GM18519 (cell line): ENCODE results near the gene MST1R.
"Not testable (repeated sequence)": the region's sequence is repeated elsewhere in the genome, so short reads cannot be mapped to it uniquely, and the experiment has no call there.

Source experiments
- ATAC-seq: cut with Tn5 transposase; IDR thresholded peaks from one replicate; pipeline ENCODE4 v1.9.1; 2021; ENCODE audit warnings: mild to moderate bottlenecking, moderate library complexity; ENCODE audit not compliant: unreplicated experiment, low FRiP score

MST1R gene

DNA sequence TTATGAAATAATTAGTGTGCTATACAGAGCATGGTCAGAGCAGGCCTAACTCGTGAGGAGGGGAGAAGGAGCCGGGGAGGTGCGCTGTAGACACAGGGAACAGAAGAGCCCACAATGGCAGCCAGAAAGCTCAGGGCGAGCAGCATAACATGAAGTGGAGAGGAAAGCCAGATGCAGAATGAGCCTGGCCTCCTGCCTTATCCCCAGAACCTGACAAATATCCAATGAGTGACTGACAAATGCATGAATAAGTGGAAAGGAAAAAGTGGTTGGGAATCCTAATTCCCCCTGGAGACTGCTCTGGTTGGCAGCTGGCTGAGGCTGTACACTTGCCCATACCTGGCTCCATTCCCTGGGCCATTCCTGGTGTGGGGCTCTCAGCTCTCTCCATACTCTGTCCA lies 9.2 kb upstream of the MST1R start:
- ATAC-seq = no peak

DNA sequence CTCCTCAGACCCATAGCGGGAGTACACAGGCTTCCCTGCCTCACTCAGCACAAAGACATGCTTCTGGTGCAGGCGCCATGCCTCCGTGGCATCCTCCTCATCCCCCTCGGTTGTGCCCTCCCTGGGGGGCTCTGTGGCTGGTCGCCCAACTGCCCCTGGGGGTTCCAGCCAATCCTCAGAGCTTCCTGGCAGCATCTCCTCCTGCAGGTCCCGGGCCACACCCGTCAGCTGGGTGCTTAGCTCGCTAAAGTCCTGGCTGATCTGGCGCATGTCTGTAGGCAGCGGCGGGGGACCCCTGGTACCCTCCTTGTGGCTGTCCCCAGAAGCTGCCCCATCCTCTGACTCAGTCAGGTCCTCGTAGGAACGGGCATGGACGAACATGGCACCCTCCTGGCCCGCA lies 7.9 kb upstream of the MST1R start:
- ATAC-seq = no peak

- no peak for ATAC-seq
These were observed 7.4 kb upstream of the MST1R start for GRCh38 chr3:49911124-49911420.

GRCh38 chr3:49910409-49911123 lies 6.9 kb upstream of the MST1R start:
- no peak for ATAC-seq

DNA sequence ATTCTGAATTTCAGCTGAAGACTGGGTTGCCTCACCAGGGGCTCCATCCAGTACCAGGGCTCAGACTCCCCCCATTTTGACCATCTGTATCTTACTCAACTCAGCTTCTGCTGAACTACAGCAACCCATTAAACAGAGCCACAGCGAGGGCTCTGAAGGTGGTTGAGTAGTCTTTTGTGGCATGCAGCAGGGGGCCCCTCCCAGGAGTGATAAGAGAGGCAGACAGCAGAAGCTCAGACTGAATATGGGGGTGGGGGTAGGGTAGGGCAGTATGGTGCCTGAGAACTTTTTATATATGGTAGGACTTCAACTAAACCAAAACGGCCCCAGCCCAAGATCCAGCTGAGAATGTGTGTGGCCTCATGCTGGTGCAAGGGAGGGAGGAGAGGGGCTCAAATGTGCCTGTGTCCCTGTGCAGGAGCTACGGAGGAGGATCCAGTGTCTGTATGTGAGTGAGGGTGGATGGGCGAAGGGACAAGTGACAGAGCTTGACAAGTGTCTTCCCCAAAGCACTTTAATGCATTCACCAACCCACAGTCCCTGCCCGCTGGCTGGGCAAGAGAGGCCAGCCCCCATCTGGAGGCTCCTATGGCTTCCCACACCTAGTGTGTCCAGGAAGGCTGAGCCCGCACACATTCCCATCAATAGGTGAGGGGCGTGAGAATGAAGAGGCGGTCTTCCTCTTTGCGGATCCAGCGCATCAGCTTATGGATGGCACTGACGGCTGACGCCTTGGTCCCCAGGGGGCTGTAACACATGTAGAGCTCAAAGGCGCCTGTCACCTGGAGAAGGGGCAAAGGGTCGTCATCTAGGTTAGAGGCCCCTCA lies 4.9 kb upstream of the MST1R start:
- ATAC-seq = no peak

DNA sequence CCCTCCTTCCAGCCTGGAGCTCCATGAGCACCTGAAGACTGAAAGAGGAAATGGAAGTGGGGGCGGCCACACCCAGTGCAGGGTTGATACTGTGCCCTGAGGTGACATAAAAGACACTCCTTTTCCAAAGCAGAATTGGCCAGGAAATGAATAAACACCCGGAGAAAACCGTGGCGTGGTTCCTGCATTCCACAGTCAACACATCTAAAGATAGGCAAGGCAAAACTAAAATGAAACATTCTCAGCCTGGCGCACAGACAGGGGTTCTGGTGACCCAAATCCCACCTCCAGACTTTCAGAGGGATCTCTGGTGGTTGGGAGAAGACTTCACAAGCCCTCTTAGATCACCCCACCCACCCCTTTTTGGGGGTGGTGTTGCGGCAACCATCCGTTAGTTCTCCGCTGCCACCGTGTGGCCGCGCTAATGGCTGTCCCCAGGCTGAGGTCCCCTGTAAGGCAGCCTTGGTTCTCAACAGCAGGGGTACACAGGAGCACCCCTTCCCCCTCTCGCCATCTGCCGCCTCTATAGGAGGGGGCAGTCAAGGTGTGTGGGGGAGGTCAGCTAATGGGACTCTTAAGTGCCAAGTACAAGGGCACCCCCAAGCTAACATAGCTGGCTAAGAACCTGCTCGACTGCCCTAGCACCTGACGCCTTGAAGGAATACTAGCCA lies 2.5 kb upstream of the MST1R start:
- ATAC-seq = no peak

- ATAC-seq = not testable (repeated sequence)
These were observed 775 bp upstream of the MST1R start for GRCh38 chr3:49904448-49904847.

- ATAC-seq = no peak
These were observed 945 bp downstream of the MST1R start for GRCh38 chr3:49902511-49903345.

DNA sequence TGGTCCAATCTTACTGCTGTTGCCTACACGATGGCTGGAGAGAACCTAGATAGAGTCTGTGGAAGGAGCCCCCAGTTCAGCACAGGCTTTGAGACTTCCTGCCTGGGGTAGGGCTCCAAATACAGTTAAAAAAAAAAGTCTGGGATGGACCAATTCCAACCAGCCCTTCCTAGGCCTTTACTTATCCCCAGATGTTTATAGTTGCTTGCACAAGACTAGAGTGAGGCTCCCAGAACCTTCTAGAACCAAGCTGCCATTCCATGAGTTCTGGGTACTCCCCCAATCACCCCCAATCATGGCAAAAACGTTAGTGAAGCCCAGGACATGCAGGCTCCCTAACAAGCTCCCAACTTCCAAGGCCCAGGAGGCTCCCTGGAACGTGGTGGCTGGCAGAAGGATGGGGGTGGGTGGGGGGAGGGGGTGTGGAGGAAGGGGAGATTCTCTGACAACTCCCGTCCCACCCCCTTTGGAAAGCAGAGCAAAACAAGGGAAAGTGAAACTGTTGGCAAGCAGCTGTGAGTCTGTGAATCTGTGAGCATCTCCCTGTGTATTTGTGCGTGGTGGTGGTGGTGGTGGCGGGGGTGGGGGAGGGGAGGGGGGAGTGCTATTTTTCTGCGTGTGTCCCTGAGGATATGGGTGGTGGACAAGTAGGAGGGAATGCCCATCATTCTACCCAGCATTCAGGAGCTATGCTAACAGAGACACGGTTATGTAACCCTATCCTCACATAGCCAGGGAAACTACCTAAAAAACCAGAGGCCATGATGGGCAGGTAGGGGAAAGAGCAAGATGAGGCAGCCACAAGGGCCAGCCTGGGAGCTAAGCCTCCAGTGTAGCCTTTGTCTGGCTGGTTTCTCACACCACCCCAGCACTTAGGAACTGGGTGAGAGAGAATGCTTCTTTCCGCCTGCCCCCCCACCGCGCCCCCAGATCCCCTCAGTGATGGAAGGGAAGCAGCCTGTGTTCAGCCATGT lies 2.0 kb downstream of the MST1R start:
- no peak for ATAC-seq

DNA sequence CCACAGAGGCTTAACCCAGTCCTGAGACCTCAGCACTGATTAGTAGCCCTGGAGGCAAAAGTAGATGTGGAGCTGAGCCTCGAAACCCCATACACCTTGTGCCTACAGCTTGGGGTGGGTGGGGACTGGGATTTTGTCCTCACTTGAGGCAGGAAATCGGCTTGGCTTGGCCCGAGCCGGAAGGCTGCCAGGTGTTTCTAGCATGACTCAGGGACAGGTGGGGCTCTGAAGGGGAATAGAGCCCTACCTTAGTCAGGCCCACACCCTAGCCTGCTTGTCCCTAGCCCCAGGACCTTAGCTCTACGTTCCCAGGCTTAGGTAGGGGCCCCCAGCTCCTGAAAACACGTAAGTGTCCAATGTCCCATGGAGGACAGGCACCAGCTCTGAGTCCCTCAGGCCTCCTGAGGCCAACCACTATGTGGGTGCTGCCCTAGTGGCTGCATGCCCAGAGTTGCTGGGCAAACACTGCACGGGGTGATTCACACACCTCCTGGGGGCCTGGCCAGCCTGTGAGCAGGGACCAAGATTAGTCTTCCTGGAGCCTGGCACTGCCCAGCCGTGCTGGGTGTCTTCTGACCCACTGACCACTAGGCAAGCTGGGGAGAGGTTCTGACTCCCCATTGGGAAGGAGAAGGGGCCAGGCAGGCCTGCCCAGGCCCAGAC lies 3.1 kb downstream of the MST1R start:
- no peak for ATAC-seq

GRCh38 chr3:49899815-49900214 lies 3.9 kb downstream of the MST1R start:
- no peak for ATAC-seq

GRCh38 chr3:49898991-49899390 lies 4.7 kb downstream of the MST1R start:
- ATAC-seq = no peak

- no peak for ATAC-seq
These were observed 7.3 kb downstream of the MST1R start for GRCh38 chr3:49896345-49896744.

GRCh38 chr3:49895791-49896190 lies 7.9 kb downstream of the MST1R start:
- ATAC-seq = no peak

DNA sequence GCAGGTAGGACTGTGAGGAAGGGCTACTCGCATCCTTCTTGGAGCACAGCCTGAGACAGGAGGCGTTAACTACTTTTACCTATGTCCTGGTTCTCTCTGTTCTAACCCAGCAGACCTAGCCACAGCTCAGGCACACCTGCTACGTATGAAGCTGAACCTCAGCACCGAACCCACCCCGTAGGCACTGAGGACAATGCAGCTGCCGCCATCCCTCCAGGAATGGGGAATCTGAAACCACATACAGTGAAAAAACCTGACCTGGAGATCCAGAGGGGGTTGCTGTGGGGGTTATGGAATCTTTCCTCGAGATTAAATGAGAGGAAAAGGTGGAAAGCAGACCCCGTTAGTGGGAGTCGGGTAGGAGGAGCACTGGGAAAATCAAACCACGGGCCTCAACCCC lies 14.4 kb downstream of the MST1R start:
- ATAC-seq = no peak

- ATAC-seq = no peak
These were observed 16.8 kb downstream of the MST1R start for GRCh38 chr3:49886922-49887265.

- ATAC-seq = no peak
These were observed 19.7 kb downstream of the MST1R start for GRCh38 chr3:49883998-49884397.

DNA sequence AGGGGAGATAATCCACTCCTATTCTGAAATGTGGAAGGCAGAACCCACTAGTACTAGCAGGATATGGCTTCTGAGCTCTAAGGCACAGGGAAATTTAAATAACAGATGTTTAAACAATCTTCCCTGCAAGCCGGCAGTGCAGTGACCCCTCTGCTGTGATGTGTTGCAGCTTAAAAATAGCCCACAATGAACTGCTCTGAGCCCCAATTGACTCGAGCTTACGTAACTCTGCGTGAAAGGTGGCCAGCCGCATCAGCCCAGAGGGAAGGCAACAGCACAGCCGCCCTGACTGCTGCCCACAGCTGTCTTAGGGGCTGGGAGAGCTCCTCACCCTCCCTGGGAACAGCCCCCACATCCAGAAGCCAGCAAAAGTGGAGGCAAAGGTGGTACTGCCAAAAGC lies 21.5 kb downstream of the MST1R start:
- no peak for ATAC-seq

- ATAC-seq = no peak
These were observed 22.9 kb downstream of the MST1R start for GRCh38 chr3:49880581-49881315.
